OCI-LY7 (cell line): ENCODE measurements around the gene OR3A2. TPM values are rescaled to one million over a fixed set of nuclear protein-coding genes. Genes with fewer than 3 reads are reported as not detected.
"Not testable (repeated sequence)": the region's sequence is repeated elsewhere in the genome, so short reads cannot be mapped to it uniquely, and the experiment has no call there.

Experiments
- BruUV-seq: library from RNA; stranded (reverse); fragments of 400-500 nt; replicated peaks from 2 replicates; lab custom pipeline; 2021; lab: Mats Ljungman, UMichigan
- CTCF ChIA-PET: fragments of 300-600 bp; sonication (Branson Sonifier 250); formaldehyde crosslinking; loops from one replicate; lab custom pipeline; 2022; ENCODE audit warnings: antibody characterized with exemption; ENCODE audit not compliant: unreplicated experiment; lab: Charles Lee
- POLR2A ChIA-PET: fragments of 300-600 bp; sonication (Branson Sonifier 250); formaldehyde crosslinking; loops from one replicate; lab custom pipeline; 2022; ENCODE audit warnings: antibody characterized with exemption; lab: Charles Lee
- DNase-seq: peaks from one replicate; pipeline ENCODE4 v3.0.0-alpha.2; 2015; ENCODE audit warnings: low spot score
- H2AFZ ChIP-seq: fragments of 200-600 bp; sonication (generic), shearing (Covaris generic); 2 replicates; pipeline ENCODE4 v1.6.1; 2014; ENCODE audit warnings: mild to moderate bottlenecking, antibody characterized with exemption, low read length, moderate library complexity
- H3K27ac ChIP-seq: fragments of 200-600 bp; sonication (generic); 2 replicates; pipeline ENCODE4 v1.5.1; 2014; ENCODE audit warnings: mixed run types, low read depth, mild to moderate bottlenecking, moderate library complexity, low read length, inconsistent platforms; ENCODE audit not compliant: poor library complexity, severe bottlenecking
- H3K36me3 ChIP-seq: fragments of 200-600 bp; sonication (generic); 2 replicates; pipeline ENCODE4 v1.6.1; 2014; ENCODE audit warnings: mild to moderate bottlenecking, antibody characterized with exemption, low read length, moderate library complexity, mixed read lengths; ENCODE audit not compliant: insufficient read depth
- H3K4me1 ChIP-seq: fragments of 200-600 bp; sonication (generic); 2 replicates; pipeline ENCODE4 v1.5.1; 2014; ENCODE audit warnings: mild to moderate bottlenecking, low read length; ENCODE audit not compliant: insufficient read depth, poor library complexity, severe bottlenecking
- H3K4me2 ChIP-seq: fragments of 200-600 bp; sonication (generic); 2 replicates; pipeline ENCODE4 v1.6.1; 2014; ENCODE audit warnings: mild to moderate bottlenecking, low read length
- H3K4me3 ChIP-seq: fragments of 200-600 bp; sonication (generic); 2 replicates; pipeline ENCODE4 v1.5.1; 2014; ENCODE audit warnings: mild to moderate bottlenecking, low read depth, low read length; ENCODE audit not compliant: poor library complexity, severe bottlenecking
- H3K79me2 ChIP-seq: fragments of 200-600 bp; sonication (generic); 2 replicates; pipeline ENCODE4 v1.6.1; 2016; ENCODE audit warnings: low read depth, mild to moderate bottlenecking, low read length, moderate library complexity, mixed read lengths; ENCODE audit not compliant: insufficient read depth
- H3K9me2 ChIP-seq: fragments of 200-600 bp; sonication (generic); 2 replicates; pipeline ENCODE4 v1.6.1; 2016; ENCODE audit warnings: mild to moderate bottlenecking, low read length, mixed read lengths; ENCODE audit not compliant: insufficient read depth
- H3K9me3 ChIP-seq: fragments of 200-600 bp; sonication (generic); 2 replicates; pipeline ENCODE4 v1.6.1; 2014; ENCODE audit warnings: mild to moderate bottlenecking, mixed run types, low read length, mixed read lengths
- H4K20me1 ChIP-seq: fragments of 200-600 bp; sonication (generic); 2 replicates; pipeline ENCODE4 v1.6.1; 2014; ENCODE audit warnings: mild to moderate bottlenecking, antibody characterized with exemption, low read length, moderate library complexity, mixed read lengths; ENCODE audit not compliant: insufficient read depth
- EZH2phosphoT487 ChIP-seq: fragments of 200-600 bp; sonication (generic); IDR thresholded peaks from 2 replicates; pipeline ENCODE4 v1.6.1; 2018; ENCODE audit warnings: low read depth, borderline replicate concordance, mild to moderate bottlenecking, mixed run types, antibody characterized with exemption, low read length, moderate library complexity, mixed read lengths
- intact Hi-C: fragments of 100-400 bp; cut with micrococcal nuclease; formaldehyde crosslinking; loops from one replicate; pipeline ENCODE4 v1.10.0; 2022; ENCODE audit not compliant: unreplicated experiment
- total RNA-seq, 2 experiments: library from RNA; depleted of rRNA in 1 of 2; stranded (reverse); fragments of >200 nt in 1 of 2; shearing (Covaris generic) in 1 of 2; gene quantifications; 2 replicates each; pipeline ENCODE4 v1.2.3, GENCODE V29; 2014 to 2022
- TF ChIP-seq, protein P1 (sequence below): fragments of 200-600 bp; sonication (generic); conservative IDR thresholded peaks from 2 replicates; pipeline ENCODE4 v1.5.1; 2014; ENCODE audit warnings: mild to moderate bottlenecking, antibody characterized with exemption, low read length, moderate library complexity, mixed read lengths

OR3A2 gene
- total RNA-seq, 2 experiments from 2014 or later: not detected

DNA sequence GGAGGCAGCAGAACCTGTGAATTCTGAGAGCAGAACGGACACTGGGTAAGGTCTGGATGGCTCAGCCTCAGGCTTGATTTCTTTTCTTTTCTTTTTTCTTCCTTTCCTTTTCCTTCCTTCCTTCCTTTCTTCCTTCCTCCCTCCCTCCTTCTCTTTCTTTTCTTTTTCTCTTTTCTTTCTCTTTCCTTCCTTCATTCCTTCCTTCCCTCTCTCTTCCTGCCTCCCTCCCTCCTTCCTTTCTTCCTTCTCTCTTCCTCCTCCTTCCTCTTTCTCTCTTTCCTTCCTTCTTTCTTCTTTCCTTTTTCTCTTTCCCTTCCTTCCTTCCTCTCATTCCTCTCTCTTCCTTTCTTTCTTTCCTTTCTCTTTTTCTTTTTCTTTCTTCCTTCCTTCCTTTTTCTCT is 125.9 kb downstream of the OR3A2 start:
- POLR2A ChIA-PET: no interaction called here
- no TSS peak for BruUV-seq
- no peak overlapping the region for H2AFZ ChIP-seq
- H3K36me3 ChIP-seq: no peaks in the 10 kb centered on the region
- no peak for DNase-seq
- H3K79me2 ChIP-seq: no peaks in the 10 kb centered on the region
- H4K20me1 ChIP-seq: no peaks in the 10 kb centered on the region
- H3K27ac ChIP-seq: no peak overlapping the region
- CTCF ChIA-PET: no interaction called here
- TF ChIP-seq EZH2phosphoT487: no peak
- TF ChIP-seq, protein P1, sequence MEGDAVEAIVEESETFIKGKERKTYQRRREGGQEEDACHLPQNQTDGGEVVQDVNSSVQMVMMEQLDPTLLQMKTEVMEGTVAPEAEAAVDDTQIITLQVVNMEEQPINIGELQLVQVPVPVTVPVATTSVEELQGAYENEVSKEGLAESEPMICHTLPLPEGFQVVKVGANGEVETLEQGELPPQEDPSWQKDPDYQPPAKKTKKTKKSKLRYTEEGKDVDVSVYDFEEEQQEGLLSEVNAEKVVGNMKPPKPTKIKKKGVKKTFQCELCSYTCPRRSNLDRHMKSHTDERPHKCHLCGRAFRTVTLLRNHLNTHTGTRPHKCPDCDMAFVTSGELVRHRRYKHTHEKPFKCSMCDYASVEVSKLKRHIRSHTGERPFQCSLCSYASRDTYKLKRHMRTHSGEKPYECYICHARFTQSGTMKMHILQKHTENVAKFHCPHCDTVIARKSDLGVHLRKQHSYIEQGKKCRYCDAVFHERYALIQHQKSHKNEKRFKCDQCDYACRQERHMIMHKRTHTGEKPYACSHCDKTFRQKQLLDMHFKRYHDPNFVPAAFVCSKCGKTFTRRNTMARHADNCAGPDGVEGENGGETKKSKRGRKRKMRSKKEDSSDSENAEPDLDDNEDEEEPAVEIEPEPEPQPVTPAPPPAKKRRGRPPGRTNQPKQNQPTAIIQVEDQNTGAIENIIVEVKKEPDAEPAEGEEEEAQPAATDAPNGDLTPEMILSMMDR: no peak
- no peaks in the 10 kb centered on the region for H3K9me3 ChIP-seq
- H3K4me3 ChIP-seq: no peak overlapping the region
- no peaks in the 10 kb centered on the region for H3K4me1 ChIP-seq
- no peaks in the 10 kb centered on the region for H3K9me2 ChIP-seq
- no peak overlapping the region for H3K4me2 ChIP-seq
- intact Hi-C loops: no loop called here

DNA sequence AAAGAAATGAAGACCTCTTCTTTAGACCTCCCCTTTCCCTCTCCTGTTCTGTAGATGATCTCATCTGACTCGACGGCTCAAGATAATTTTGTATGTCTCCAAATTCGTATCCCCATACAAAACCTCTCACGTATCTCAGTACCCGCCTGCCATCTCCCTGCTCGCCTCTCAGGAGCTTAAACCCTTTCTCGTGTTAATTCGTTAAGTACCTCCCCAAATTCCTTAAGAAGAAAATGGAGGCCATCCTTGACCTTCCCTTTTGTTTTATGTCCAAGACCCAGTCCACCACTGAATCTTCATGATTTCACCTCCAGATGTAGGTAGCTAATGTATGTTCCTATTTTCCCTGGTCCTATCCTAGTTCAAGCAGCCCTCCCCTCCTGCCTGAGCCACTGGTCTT is 129.5 kb downstream of the OR3A2 start:
- H2AFZ ChIP-seq: no peak overlapping the region
- H3K27ac ChIP-seq: no peak overlapping the region
- CTCF ChIA-PET: no interaction called here
- H3K79me2 ChIP-seq: no peaks in the 10 kb centered on the region
- intact Hi-C loops: no loop called here
- no peaks in the 10 kb centered on the region for H3K36me3 ChIP-seq
- no peak overlapping the region for H3K4me2 ChIP-seq
- H3K4me3 ChIP-seq: no peak overlapping the region
- no TSS peak for BruUV-seq
- H3K9me2 ChIP-seq: no peaks in the 10 kb centered on the region
- POLR2A ChIA-PET: no interaction called here
- no peaks in the 10 kb centered on the region for H3K9me3 ChIP-seq
- no peak for TF ChIP-seq EZH2phosphoT487
- TF ChIP-seq, protein P1: no peak
- H3K4me1 ChIP-seq: no peaks in the 10 kb centered on the region
- no peak for DNase-seq
- H4K20me1 ChIP-seq: no peaks in the 10 kb centered on the region

DNA sequence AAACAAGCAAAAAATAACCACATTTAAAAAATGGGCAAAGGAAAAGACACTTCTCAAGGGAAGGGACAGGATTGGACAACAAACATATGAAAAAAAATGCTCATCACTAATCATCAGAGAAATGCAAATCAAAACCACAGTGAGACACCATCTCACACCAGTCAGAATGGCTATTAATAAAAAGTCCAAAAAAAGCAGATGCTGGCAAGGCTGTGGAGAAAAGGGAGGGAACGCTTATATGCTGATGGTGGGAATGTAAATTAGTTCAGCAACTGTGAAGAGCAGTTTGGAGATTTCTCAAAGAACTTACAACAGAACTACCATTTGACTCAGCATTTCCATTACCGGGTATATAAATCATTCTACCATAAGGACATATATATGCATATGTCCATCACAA is 137.1 kb downstream of the OR3A2 start:
- DNase-seq, intact Hi-C loops, H2AFZ ChIP-seq, H3K9me3 ChIP-seq, H3K36me3 ChIP-seq, H3K4me1 ChIP-seq, H4K20me1 ChIP-seq, H3K9me2 ChIP-seq, POLR2A ChIA-PET, H3K4me3 ChIP-seq, BruUV-seq, H3K4me2 ChIP-seq, CTCF ChIA-PET, H3K27ac ChIP-seq, H3K79me2 ChIP-seq: not testable (repeated sequence)

DNA sequence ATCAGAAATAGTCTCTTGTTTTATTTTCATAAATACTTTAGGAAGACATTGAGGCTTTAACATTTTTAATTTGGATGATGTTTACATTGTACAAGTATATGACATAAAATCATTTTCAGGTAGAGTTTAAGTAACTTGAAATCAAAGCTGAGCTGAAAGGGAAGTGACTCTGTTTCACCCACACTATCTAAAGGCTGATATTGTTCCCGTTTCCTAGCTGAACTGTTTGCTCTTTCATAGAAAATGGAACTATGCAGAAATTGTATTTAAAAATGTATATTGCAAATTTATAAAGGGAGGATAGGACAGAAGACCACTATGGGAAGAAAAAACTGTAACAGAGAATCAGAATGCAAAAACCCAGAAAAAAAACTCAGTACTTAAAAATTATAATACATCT is 141.3 kb downstream of the OR3A2 start:
- BruUV-seq, H3K79me2 ChIP-seq, intact Hi-C loops, H3K4me1 ChIP-seq, H3K4me3 ChIP-seq, H2AFZ ChIP-seq, POLR2A ChIA-PET, CTCF ChIA-PET, H4K20me1 ChIP-seq, H3K9me2 ChIP-seq, H3K27ac ChIP-seq, H3K4me2 ChIP-seq, H3K36me3 ChIP-seq, DNase-seq, H3K9me3 ChIP-seq: not testable (repeated sequence)

DNA sequence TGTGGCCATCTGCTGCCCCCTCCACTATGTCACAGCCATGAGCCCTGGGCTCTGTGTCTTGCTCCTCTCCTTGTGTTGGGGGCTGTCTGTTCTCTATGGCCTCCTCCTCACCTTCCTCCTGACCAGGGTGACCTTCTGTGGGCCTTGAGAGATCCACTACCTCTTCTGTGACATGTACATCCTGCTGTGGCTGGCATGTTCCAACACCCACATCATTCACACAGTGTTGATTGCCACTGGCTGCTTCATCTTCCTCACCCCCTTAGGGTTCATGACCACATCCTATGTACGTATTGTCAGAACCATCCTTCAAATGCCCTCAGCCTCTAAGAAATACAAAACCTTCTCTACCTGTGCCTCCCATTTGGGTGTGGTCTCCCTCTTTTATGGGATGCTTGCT is 145.1 kb downstream of the OR3A2 start:
- H3K79me2 ChIP-seq, H3K9me3 ChIP-seq, H2AFZ ChIP-seq, H3K4me3 ChIP-seq, POLR2A ChIA-PET, H3K9me2 ChIP-seq, DNase-seq, H4K20me1 ChIP-seq, BruUV-seq, H3K36me3 ChIP-seq, H3K4me2 ChIP-seq, H3K4me1 ChIP-seq, intact Hi-C loops, H3K27ac ChIP-seq, CTCF ChIA-PET: not testable (repeated sequence)
